Measurements from ENCODE around the gene ALG11.

- no peak for TF ChIP-seq MAX (IDR thresholded peaks at IDR 0.05; ENCODE audit: low read depth, low read length)
- TF ChIP-seq, protein P1, sequence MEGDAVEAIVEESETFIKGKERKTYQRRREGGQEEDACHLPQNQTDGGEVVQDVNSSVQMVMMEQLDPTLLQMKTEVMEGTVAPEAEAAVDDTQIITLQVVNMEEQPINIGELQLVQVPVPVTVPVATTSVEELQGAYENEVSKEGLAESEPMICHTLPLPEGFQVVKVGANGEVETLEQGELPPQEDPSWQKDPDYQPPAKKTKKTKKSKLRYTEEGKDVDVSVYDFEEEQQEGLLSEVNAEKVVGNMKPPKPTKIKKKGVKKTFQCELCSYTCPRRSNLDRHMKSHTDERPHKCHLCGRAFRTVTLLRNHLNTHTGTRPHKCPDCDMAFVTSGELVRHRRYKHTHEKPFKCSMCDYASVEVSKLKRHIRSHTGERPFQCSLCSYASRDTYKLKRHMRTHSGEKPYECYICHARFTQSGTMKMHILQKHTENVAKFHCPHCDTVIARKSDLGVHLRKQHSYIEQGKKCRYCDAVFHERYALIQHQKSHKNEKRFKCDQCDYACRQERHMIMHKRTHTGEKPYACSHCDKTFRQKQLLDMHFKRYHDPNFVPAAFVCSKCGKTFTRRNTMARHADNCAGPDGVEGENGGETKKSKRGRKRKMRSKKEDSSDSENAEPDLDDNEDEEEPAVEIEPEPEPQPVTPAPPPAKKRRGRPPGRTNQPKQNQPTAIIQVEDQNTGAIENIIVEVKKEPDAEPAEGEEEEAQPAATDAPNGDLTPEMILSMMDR (IDR thresholded peaks at IDR 0.05; ENCODE audit: low read depth, low read length) = no peak
- no peak for TF ChIP-seq POLR2A (IDR thresholded peaks at IDR 0.05; ENCODE audit: extremely low read depth, insufficient read length)
Observed at GRCh38 chr13:52029569-52029968, 17.4 kb downstream of the ALG11 start.
